OCI-LY7 (cell line): Measurements from ENCODE around the gene SNCB. TPM values are rescaled to one million over a fixed set of nuclear protein-coding genes. Genes with fewer than 3 reads are reported as not detected.

Source experiments
- BruUV-seq: library from RNA; stranded (reverse); fragments of 400-500 nt; replicated peaks from 2 replicates; lab custom pipeline; 2021; lab: Mats Ljungman, UMichigan
- CTCF ChIA-PET: fragments of 300-600 bp; sonication (Branson Sonifier 250); formaldehyde crosslinking; loops from one replicate; lab custom pipeline; 2022; ENCODE audit warnings: antibody characterized with exemption; ENCODE audit not compliant: unreplicated experiment; lab: Charles Lee
- POLR2A ChIA-PET: fragments of 300-600 bp; sonication (Branson Sonifier 250); formaldehyde crosslinking; loops from one replicate; lab custom pipeline; 2022; ENCODE audit warnings: antibody characterized with exemption; lab: Charles Lee
- DNase-seq: peaks from one replicate; pipeline ENCODE4 v3.0.0-alpha.2; 2015; ENCODE audit warnings: low spot score
- H2AFZ ChIP-seq: fragments of 200-600 bp; sonication (generic), shearing (Covaris generic); 2 replicates; pipeline ENCODE4 v1.6.1; 2014; ENCODE audit warnings: mild to moderate bottlenecking, antibody characterized with exemption, low read length, moderate library complexity
- H3K27ac ChIP-seq: fragments of 200-600 bp; sonication (generic); 2 replicates; pipeline ENCODE4 v1.5.1; 2014; ENCODE audit warnings: mixed run types, low read depth, mild to moderate bottlenecking, moderate library complexity, low read length, inconsistent platforms; ENCODE audit not compliant: poor library complexity, severe bottlenecking
- H3K36me3 ChIP-seq: fragments of 200-600 bp; sonication (generic); 2 replicates; pipeline ENCODE4 v1.6.1; 2014; ENCODE audit warnings: mild to moderate bottlenecking, antibody characterized with exemption, low read length, moderate library complexity, mixed read lengths; ENCODE audit not compliant: insufficient read depth
- H3K4me1 ChIP-seq: fragments of 200-600 bp; sonication (generic); 2 replicates; pipeline ENCODE4 v1.5.1; 2014; ENCODE audit warnings: mild to moderate bottlenecking, low read length; ENCODE audit not compliant: insufficient read depth, poor library complexity, severe bottlenecking
- H3K4me2 ChIP-seq: fragments of 200-600 bp; sonication (generic); 2 replicates; pipeline ENCODE4 v1.6.1; 2014; ENCODE audit warnings: mild to moderate bottlenecking, low read length
- H3K4me3 ChIP-seq: fragments of 200-600 bp; sonication (generic); 2 replicates; pipeline ENCODE4 v1.5.1; 2014; ENCODE audit warnings: mild to moderate bottlenecking, low read depth, low read length; ENCODE audit not compliant: poor library complexity, severe bottlenecking
- H3K79me2 ChIP-seq: fragments of 200-600 bp; sonication (generic); 2 replicates; pipeline ENCODE4 v1.6.1; 2016; ENCODE audit warnings: low read depth, mild to moderate bottlenecking, low read length, moderate library complexity, mixed read lengths; ENCODE audit not compliant: insufficient read depth
- H3K9me2 ChIP-seq: fragments of 200-600 bp; sonication (generic); 2 replicates; pipeline ENCODE4 v1.6.1; 2016; ENCODE audit warnings: mild to moderate bottlenecking, low read length, mixed read lengths; ENCODE audit not compliant: insufficient read depth
- H3K9me3 ChIP-seq: fragments of 200-600 bp; sonication (generic); 2 replicates; pipeline ENCODE4 v1.6.1; 2014; ENCODE audit warnings: mild to moderate bottlenecking, mixed run types, low read length, mixed read lengths
- H4K20me1 ChIP-seq: fragments of 200-600 bp; sonication (generic); 2 replicates; pipeline ENCODE4 v1.6.1; 2014; ENCODE audit warnings: mild to moderate bottlenecking, antibody characterized with exemption, low read length, moderate library complexity, mixed read lengths; ENCODE audit not compliant: insufficient read depth
- EZH2phosphoT487 ChIP-seq: fragments of 200-600 bp; sonication (generic); IDR thresholded peaks from 2 replicates; pipeline ENCODE4 v1.6.1; 2018; ENCODE audit warnings: low read depth, borderline replicate concordance, mild to moderate bottlenecking, mixed run types, antibody characterized with exemption, low read length, moderate library complexity, mixed read lengths
- intact Hi-C: fragments of 100-400 bp; cut with micrococcal nuclease; formaldehyde crosslinking; loops from one replicate; pipeline ENCODE4 v1.10.0; 2022; ENCODE audit not compliant: unreplicated experiment
- total RNA-seq, 2 experiments: library from RNA; depleted of rRNA in 1 of 2; stranded (reverse); fragments of >200 nt in 1 of 2; shearing (Covaris generic) in 1 of 2; gene quantifications; 2 replicates each; pipeline ENCODE4 v1.2.3, GENCODE V29; 2014 to 2022
- TF ChIP-seq, protein P1 (sequence below): fragments of 200-600 bp; sonication (generic); conservative IDR thresholded peaks from 2 replicates; pipeline ENCODE4 v1.5.1; 2014; ENCODE audit warnings: mild to moderate bottlenecking, antibody characterized with exemption, low read length, moderate library complexity, mixed read lengths

The SNCB gene
- total RNA-seq, 2 experiments from 2014 or later, result 0.50 to 3.5 TPM

DNA sequence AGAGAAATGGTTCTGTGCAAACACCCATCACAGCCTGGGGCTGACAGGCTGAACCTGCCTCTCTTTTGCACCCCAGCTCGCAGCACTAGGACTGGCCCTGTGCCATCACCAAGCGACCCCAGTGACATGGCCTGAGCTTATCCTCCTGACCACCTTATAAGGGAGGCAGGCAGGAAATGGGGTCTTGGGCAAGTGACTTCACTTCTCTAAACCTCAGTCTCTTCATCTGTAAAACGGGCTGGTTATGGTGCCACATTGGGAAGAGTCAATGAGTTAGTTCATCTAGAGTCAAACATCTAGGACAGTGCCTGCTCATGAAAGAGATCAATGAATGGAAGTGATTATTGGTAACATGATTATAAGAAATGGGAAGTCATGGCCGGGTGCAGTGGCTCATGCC lies 6.2 kb downstream of the SNCB start:
- H4K20me1 ChIP-seq, result no peaks in the 10 kb centered on the region
- no peaks in the 10 kb centered on the region for H3K36me3 ChIP-seq
- H3K27ac ChIP-seq, result no peak overlapping the region
- H2AFZ ChIP-seq, result no peak overlapping the region
- TF ChIP-seq EZH2phosphoT487, result no peak
- TF ChIP-seq, protein P1, sequence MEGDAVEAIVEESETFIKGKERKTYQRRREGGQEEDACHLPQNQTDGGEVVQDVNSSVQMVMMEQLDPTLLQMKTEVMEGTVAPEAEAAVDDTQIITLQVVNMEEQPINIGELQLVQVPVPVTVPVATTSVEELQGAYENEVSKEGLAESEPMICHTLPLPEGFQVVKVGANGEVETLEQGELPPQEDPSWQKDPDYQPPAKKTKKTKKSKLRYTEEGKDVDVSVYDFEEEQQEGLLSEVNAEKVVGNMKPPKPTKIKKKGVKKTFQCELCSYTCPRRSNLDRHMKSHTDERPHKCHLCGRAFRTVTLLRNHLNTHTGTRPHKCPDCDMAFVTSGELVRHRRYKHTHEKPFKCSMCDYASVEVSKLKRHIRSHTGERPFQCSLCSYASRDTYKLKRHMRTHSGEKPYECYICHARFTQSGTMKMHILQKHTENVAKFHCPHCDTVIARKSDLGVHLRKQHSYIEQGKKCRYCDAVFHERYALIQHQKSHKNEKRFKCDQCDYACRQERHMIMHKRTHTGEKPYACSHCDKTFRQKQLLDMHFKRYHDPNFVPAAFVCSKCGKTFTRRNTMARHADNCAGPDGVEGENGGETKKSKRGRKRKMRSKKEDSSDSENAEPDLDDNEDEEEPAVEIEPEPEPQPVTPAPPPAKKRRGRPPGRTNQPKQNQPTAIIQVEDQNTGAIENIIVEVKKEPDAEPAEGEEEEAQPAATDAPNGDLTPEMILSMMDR, result no peak
- H3K4me2 ChIP-seq, result no peak overlapping the region
- intact Hi-C loops, result no loop called here
- CTCF ChIA-PET, result interaction anchor here (0.5 kb wide), 1 partner anchor 8 kb away, joined by 6 read pairs; no protein-coding TSS in a partner anchor
- no TSS peak for BruUV-seq
- H3K4me1 ChIP-seq, result peaks cover 12% of the 10 kb centered on the region
- H3K79me2 ChIP-seq, result no peaks in the 10 kb centered on the region
- no peaks in the 10 kb centered on the region for H3K9me2 ChIP-seq
- H3K9me3 ChIP-seq, result no peaks in the 10 kb centered on the region
- DNase-seq, result no peak
- H3K4me3 ChIP-seq, result no peak overlapping the region
- POLR2A ChIA-PET, result interaction anchor here (0.6 to 0.8 kb wide), 2 partner anchors 9 to 215 kb away, joined by 3 to 4 read pairs; no protein-coding TSS in a partner anchor

DNA sequence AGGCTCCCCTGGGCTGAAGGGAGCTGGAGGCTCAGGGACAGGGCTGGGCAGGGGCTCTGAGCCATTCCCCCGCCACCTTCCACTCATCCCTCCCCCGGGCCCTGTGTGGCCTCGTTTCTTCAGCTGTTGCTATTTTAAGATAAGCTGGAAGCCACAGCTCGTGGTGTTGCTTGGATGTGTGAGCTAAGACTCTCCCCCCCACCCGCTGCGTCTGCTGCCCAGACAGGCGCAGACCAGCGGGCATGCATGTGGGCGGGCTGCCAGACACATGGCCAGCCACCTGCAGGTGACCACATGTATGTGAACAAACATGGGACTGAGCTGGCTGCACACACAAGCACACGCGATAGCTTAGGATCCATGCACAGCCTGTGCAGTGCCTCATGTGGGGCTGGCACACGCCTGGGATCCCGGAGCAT lies 8.7 kb downstream of the SNCB start:
- no peaks in the 10 kb centered on the region for H3K9me2 ChIP-seq
- BruUV-seq, result no TSS peak
- no peak overlapping the region for H3K27ac ChIP-seq
- H3K9me3 ChIP-seq, result no peaks in the 10 kb centered on the region
- H4K20me1 ChIP-seq, result no peaks in the 10 kb centered on the region
- intact Hi-C loops, result no loop called here
- no peak for DNase-seq
- H3K4me3 ChIP-seq, result no peak overlapping the region
- TF ChIP-seq, protein P1, result no peak
- no peak for TF ChIP-seq EZH2phosphoT487
- H3K36me3 ChIP-seq, result no peaks in the 10 kb centered on the region
- ChIA-PET CTCF (no interaction called here), POLR2A (interaction anchor here (0.6 to 1.5 kb wide), 4 partner anchors 9 to 469 kb away, joined by 3 to 4 read pairs (median 3); partner anchors contain the start of genes EIF4E1B, SNCB and TSPAN17)
- no peaks in the 10 kb centered on the region for H3K4me1 ChIP-seq
- H3K4me2 ChIP-seq, result no peak overlapping the region
- no peaks in the 10 kb centered on the region for H3K79me2 ChIP-seq
- no peak overlapping the region for H2AFZ ChIP-seq

- DNase-seq, result no peak
- H3K4me2 ChIP-seq, result no peak overlapping the region
- H3K4me1 ChIP-seq, result no peaks in the 10 kb centered on the region
- ChIA-PET POLR2A (no interaction called here), CTCF (no interaction called here)
- no peaks in the 10 kb centered on the region for H3K9me3 ChIP-seq
- H4K20me1 ChIP-seq, result no peaks in the 10 kb centered on the region
- no peaks in the 10 kb centered on the region for H3K79me2 ChIP-seq
- no peak overlapping the region for H3K4me3 ChIP-seq
- TF ChIP-seq, protein P1, result no peak
- no peak for TF ChIP-seq EZH2phosphoT487
- H3K9me2 ChIP-seq, result no peaks in the 10 kb centered on the region
- intact Hi-C loops, result no loop called here
- H3K36me3 ChIP-seq, result no peaks in the 10 kb centered on the region
- no TSS peak for BruUV-seq
- H2AFZ ChIP-seq, result no peak overlapping the region
- H3K27ac ChIP-seq, result no peak overlapping the region
These were observed 9.9 kb downstream of the SNCB start for GRCh38 chr5:176620333-176620981.
